Right lobe of liver (tissue), 4 donors: Measurements from ENCODE around the gene DOCK1.

Source experiments
- CTCF ChIP-seq, 4 donors: fragments of 200-600 bp in 3 of 4; fragments of 450-650 bp in 1 of 4; IDR thresholded peaks; one replicate each; pipeline versions ENCODE4 v1.5.1 to v1.8.0; 2016 to 2022; ENCODE audit warnings: antibody characterized with exemption in 4 of 4, mild to moderate bottlenecking in 2 of 4
- POLR2A ChIP-seq: fragments of 450-650 bp; IDR thresholded peaks from one replicate; pipeline ENCODE4 v1.6.1; 2017; ENCODE audit warnings: antibody characterized with exemption, mild to moderate bottlenecking
- donor health status: DM: no; HTN: no; CAD: no.
- donor health status: DM: no; HTN: no; CAD: no.
- donor health status: DM: no; HTN: yes; CAD: no.

- TF ChIP-seq POLR2A = no peak
- TF ChIP-seq CTCF (IDR thresholded peaks at IDR 0.05) = no peak
Observed at GRCh38 chr10:127319691-127320090, 414.5 kb downstream of the DOCK1 start.
